Trophoblast cell (in vitro differentiated cells and primary cell): Measurements from ENCODE around the gene TMEFF2.

Experiments
- DNase-seq, 2 donors: peaks; one replicate each; pipeline ENCODE4 v3.0.0-alpha.2; 2016
- H2AFZ ChIP-seq: 2 replicates; pipeline ENCODE4 v1.6.1; 2013; ENCODE audit warnings: low read length, moderate library complexity, mild to moderate bottlenecking; ENCODE audit not compliant: insufficient read depth, poor library complexity
- H2AK5ac ChIP-seq: 2 replicates; pipeline ENCODE4 v1.6.1; 2013; ENCODE audit warnings: mild to moderate bottlenecking, low read length
- H2BK120ac ChIP-seq: 2 replicates; pipeline ENCODE4 v1.6.1; 2013; ENCODE audit warnings: low read length, mild to moderate bottlenecking, moderate library complexity; ENCODE audit not compliant: insufficient read depth, poor library complexity
- H2BK12ac ChIP-seq: 2 replicates; pipeline ENCODE4 v1.6.1; 2013; ENCODE audit warnings: mild to moderate bottlenecking, low read length, moderate library complexity
- H2BK5ac ChIP-seq: 2 replicates; pipeline ENCODE4 v1.6.1; 2013; ENCODE audit warnings: low read length, low read depth, moderate library complexity, mild to moderate bottlenecking; ENCODE audit not compliant: poor library complexity
- H3K14ac ChIP-seq: 2 replicates; pipeline ENCODE4 v1.6.1; 2013; ENCODE audit warnings: mild to moderate bottlenecking, low read length
- H3K18ac ChIP-seq: 2 replicates; pipeline ENCODE4 v1.6.1; 2013; ENCODE audit warnings: mild to moderate bottlenecking, low read length
- H3K23ac ChIP-seq: 2 replicates; pipeline ENCODE4 v1.6.1; 2013; ENCODE audit warnings: low read length
- H3K27ac ChIP-seq: 2 replicates; pipeline ENCODE4 v1.5.1; 2013; ENCODE audit warnings: low read depth, mild to moderate bottlenecking, inconsistent platforms, low read length, moderate library complexity
- H3K27me3 ChIP-seq: 2 replicates; pipeline ENCODE4 v1.6.1; 2013; ENCODE audit warnings: inconsistent platforms, mild to moderate bottlenecking, low read length, moderate library complexity; ENCODE audit not compliant: insufficient read depth
- H3K36me3 ChIP-seq, 2 experiments: 1 replicate in 1 of 2; 2 replicates in 1 of 2; pipeline ENCODE4 v1.6.1; 2013; ENCODE audit warnings: low read length in 2 of 2, mild to moderate bottlenecking in 2 of 2, moderate library complexity in 1 of 2; ENCODE audit not compliant: insufficient read depth in 2 of 2, control insufficient read depth in 1 of 2
- H3K4ac ChIP-seq: 2 replicates; pipeline ENCODE4 v1.6.1; 2013; ENCODE audit warnings: low read depth, mild to moderate bottlenecking, low read length, moderate library complexity
- H3K4me1 ChIP-seq, 2 experiments: 1 replicate in 1 of 2; 2 replicates in 1 of 2; pipeline ENCODE4 v1.6.1; 2013; ENCODE audit warnings: low read length in 2 of 2, mild to moderate bottlenecking in 2 of 2, moderate library complexity in 1 of 2; ENCODE audit not compliant: insufficient read depth in 2 of 2, control insufficient read depth in 1 of 2
- H3K4me2 ChIP-seq: 2 replicates; pipeline ENCODE4 v1.6.1; 2013; ENCODE audit warnings: inconsistent platforms, mild to moderate bottlenecking, low read length, moderate library complexity
- H3K4me3 ChIP-seq: 2 replicates; pipeline ENCODE4 v1.5.1; 2013; ENCODE audit warnings: mild to moderate bottlenecking, low read depth, low read length, inconsistent platforms
- H3K79me1 ChIP-seq: one replicate; pipeline ENCODE4 v1.6.1; 2013; ENCODE audit warnings: low read length
- H3K79me2 ChIP-seq: 2 replicates; pipeline ENCODE4 v1.6.1; 2013; ENCODE audit warnings: low read length, mild to moderate bottlenecking; ENCODE audit not compliant: control insufficient read depth, insufficient read depth, poor library complexity
- H3K9ac ChIP-seq: 2 replicates; pipeline ENCODE4 v1.6.1; 2013; ENCODE audit warnings: mild to moderate bottlenecking, low read length
- H3K9me3 ChIP-seq: 2 replicates; pipeline ENCODE4 v1.6.1; 2013; ENCODE audit warnings: low read depth, mild to moderate bottlenecking, control low read depth, inconsistent platforms, low read length; ENCODE audit not compliant: insufficient read depth
- H4K12ac ChIP-seq: 2 replicates; pipeline ENCODE4 v1.6.1; 2013; ENCODE audit warnings: low read depth, mild to moderate bottlenecking, low read length, moderate library complexity
- H4K8ac ChIP-seq: 2 replicates; pipeline ENCODE4 v1.6.1; 2013; ENCODE audit warnings: low read depth, mild to moderate bottlenecking, low read length, moderate library complexity
- H4K91ac ChIP-seq: one replicate; pipeline ENCODE4 v1.6.1; 2013; ENCODE audit warnings: low read depth, mild to moderate bottlenecking, low read length, moderate library complexity
- WGBS: extraction: QIAGEN DNeasy Blood & Tissue Kit; methylation state at CpG from one replicate; pipeline ENCODE4 v1.1.7; 2013; ENCODE audit warnings: missing lambda C conversion rate; ENCODE audit not compliant: insufficient read length, insufficient coverage; ENCODE audit errors: extremely low coverage; 5-methylcytosine and 5-hydroxymethylcytosine counted together

The TMEFF2 gene

GRCh38 chr2:191908874-191909273 lies 285.9 kb downstream of the TMEFF2 start:
- H4K8ac ChIP-seq = no peak overlapping the region
- H3K9me3 ChIP-seq = no peaks in the 10 kb centered on the region
- H3K4ac ChIP-seq = no peak overlapping the region
- DNase-seq = no peak
- no peak overlapping the region for H3K23ac ChIP-seq
- no peaks in the 10 kb centered on the region for H3K79me1 ChIP-seq
- H3K4me2 ChIP-seq = no peak overlapping the region
- H3K9ac ChIP-seq = no peak overlapping the region
- no peaks in the 10 kb centered on the region for H3K4me1 ChIP-seq
- H2AFZ ChIP-seq = no peak overlapping the region
- H3K27ac ChIP-seq = no peak overlapping the region
- no peak overlapping the region for H2AK5ac ChIP-seq
- H3K4me3 ChIP-seq = no peak overlapping the region
- no peak overlapping the region for H3K18ac ChIP-seq
- H2BK120ac ChIP-seq = no peak overlapping the region
- H3K79me2 ChIP-seq = no peaks in the 10 kb centered on the region
- H4K91ac ChIP-seq = no peak overlapping the region
- H3K14ac ChIP-seq = no peak overlapping the region
- H2BK12ac ChIP-seq = no peak overlapping the region
- H4K12ac ChIP-seq = no peak overlapping the region
- H2BK5ac ChIP-seq = no peak overlapping the region
- no peaks in the 10 kb centered on the region for H3K27me3 ChIP-seq
- H3K36me3 ChIP-seq = no peaks in the 10 kb centered on the region

GRCh38 chr2:191907545-191907944 lies 287.2 kb downstream of the TMEFF2 start:
- Histone ChIP-seq H3K27me3 (no peaks in the 10 kb centered on the region), H3K79me2 (no peaks in the 10 kb centered on the region), H3K14ac (no peak overlapping the region), H3K4me1 (no peaks in the 10 kb centered on the region), H4K91ac (no peak overlapping the region), H2BK120ac (no peak overlapping the region), H3K9ac (no peak overlapping the region), H4K12ac (no peak overlapping the region), H3K4me2 (no peak overlapping the region), H3K23ac (no peak overlapping the region), H2AK5ac (no peak overlapping the region), H3K9me3 (no peaks in the 10 kb centered on the region), H3K27ac (no peak overlapping the region), H3K18ac (no peak overlapping the region), H4K8ac (no peak overlapping the region), H2BK5ac (no peak overlapping the region), H3K4me3 (no peak overlapping the region), H2BK12ac (no peak overlapping the region), H3K79me1 (no peaks in the 10 kb centered on the region), H2AFZ (no peak overlapping the region), H3K36me3 (no peaks in the 10 kb centered on the region), H3K4ac (no peak overlapping the region)
- WGBS = no CpG with 5 or more reads among the region's 3 CpGs
- no peak for DNase-seq

- Histone ChIP-seq H3K79me2 (no peaks in the 10 kb centered on the region), H3K27me3 (no peaks in the 10 kb centered on the region), H3K4ac (no peak overlapping the region), H3K27ac (no peak overlapping the region), H3K36me3 (no peaks in the 10 kb centered on the region), H3K4me1 (no peaks in the 10 kb centered on the region), H3K79me1 (no peaks in the 10 kb centered on the region), H4K91ac (no peak overlapping the region), H3K18ac (no peak overlapping the region), H3K14ac (no peak overlapping the region), H3K23ac (no peak overlapping the region), H4K8ac (no peak overlapping the region), H3K4me2 (no peak overlapping the region), H2AFZ (no peak overlapping the region), H2BK12ac (no peak overlapping the region), H2BK120ac (no peak overlapping the region), H2AK5ac (no peak overlapping the region), H3K9me3 (no peaks in the 10 kb centered on the region), H2BK5ac (no peak overlapping the region), H3K4me3 (no peak overlapping the region), H4K12ac (no peak overlapping the region), H3K9ac (no peak overlapping the region)
- no peak for DNase-seq
Observed at GRCh38 chr2:191907091-191907490, 287.6 kb downstream of the TMEFF2 start.

- Histone ChIP-seq H4K91ac (no peak overlapping the region), H4K12ac (no peak overlapping the region), H3K27ac (no peak overlapping the region), H2BK5ac (no peak overlapping the region), H4K8ac (no peak overlapping the region), H3K4ac (no peak overlapping the region), H3K14ac (no peak overlapping the region), H3K27me3 (no peaks in the 10 kb centered on the region), H3K79me1 (no peaks in the 10 kb centered on the region), H3K79me2 (no peaks in the 10 kb centered on the region), H3K9ac (no peak overlapping the region), H3K4me3 (no peak overlapping the region), H3K4me2 (no peak overlapping the region), H3K4me1 (no peaks in the 10 kb centered on the region), H3K36me3 (no peaks in the 10 kb centered on the region), H3K23ac (no peak overlapping the region), H3K9me3 (peaks cover 7% of the 10 kb centered on the region), H2BK12ac (no peak overlapping the region), H2BK120ac (no peak overlapping the region), H3K18ac (no peak overlapping the region), H2AFZ (no peak overlapping the region), H2AK5ac (no peak overlapping the region)
- no CpG with 5 or more reads among the region's 4 CpGs for whole genome bisulfite sequencing
- no peak for DNase-seq
Observed at GRCh38 chr2:191905336-191905735, 289.4 kb downstream of the TMEFF2 start.

- Histone ChIP-seq H2AK5ac (no peak overlapping the region), H3K79me2 (no peaks in the 10 kb centered on the region), H2BK120ac (no peak overlapping the region), H3K36me3 (no peaks in the 10 kb centered on the region), H3K79me1 (no peaks in the 10 kb centered on the region), H3K14ac (no peak overlapping the region), H4K12ac (no peak overlapping the region), H3K18ac (no peak overlapping the region), H2BK12ac (no peak overlapping the region), H2BK5ac (no peak overlapping the region), H3K4ac (no peak overlapping the region), H3K27me3 (no peaks in the 10 kb centered on the region), H4K8ac (no peak overlapping the region), H2AFZ (no peak overlapping the region), H3K23ac (no peak overlapping the region), H3K9ac (no peak overlapping the region), H3K4me1 (no peaks in the 10 kb centered on the region), H3K4me2 (no peak overlapping the region), H3K9me3 (peaks cover 7% of the 10 kb centered on the region), H4K91ac (no peak overlapping the region), H3K4me3 (no peak overlapping the region), H3K27ac (no peak overlapping the region)
- DNase-seq = no peak
- no CpG with 5 or more reads among the region's 1 CpG for WGBS
Observed at GRCh38 chr2:191901031-191901430, 293.7 kb downstream of the TMEFF2 start.
